NCI-H2227 (cell line): Measurements from ENCODE around the gene GRIA3.

Experiments used
- DNase-seq: peaks from one replicate; lab custom pipeline; 2025; ENCODE audit not compliant: unreplicated experiment; lab: John Stamatoyannopoulos, UW

The GRIA3 gene

DNA sequence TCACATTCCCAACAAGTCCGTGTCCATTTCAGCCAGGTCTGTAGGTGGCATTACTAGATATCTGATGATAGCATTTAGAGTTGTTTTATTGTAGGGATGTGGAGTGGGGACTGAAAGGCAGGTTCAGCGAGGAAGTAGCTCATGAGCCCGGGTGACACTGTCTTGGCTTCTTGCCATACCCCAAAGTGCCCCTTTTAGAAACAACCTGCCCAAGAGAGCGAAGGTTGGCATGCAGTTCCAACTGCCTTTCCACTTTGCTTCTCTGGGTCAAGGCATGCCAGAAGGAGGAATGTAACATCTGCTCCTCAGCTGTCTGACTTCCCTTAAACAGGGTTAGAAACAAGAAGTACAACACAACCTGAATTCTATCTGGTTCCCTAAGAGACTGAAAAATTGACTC is 9.0 kb downstream of the GRIA3 start:
- no peak for DNase-seq

DNA sequence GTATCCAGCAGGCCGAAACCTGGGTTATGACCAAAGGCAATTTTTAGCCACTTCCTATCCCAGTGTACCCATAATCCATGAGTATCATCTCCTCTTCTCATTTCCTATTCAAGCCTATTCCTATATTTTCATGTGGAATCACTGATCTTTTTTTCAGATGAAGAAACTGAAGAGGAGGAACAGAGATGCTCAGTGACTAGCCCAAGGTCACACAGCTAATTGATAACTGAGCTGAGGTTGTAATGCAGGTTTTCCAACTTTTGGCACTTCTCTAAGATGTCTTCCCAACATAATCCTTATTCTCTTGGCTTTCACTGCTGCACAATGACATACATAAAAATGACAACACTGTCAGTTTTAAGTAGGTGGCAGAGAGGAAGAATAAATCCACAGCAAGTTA is 15.3 kb downstream of the GRIA3 start:
- no peak for DNase-seq

DNA sequence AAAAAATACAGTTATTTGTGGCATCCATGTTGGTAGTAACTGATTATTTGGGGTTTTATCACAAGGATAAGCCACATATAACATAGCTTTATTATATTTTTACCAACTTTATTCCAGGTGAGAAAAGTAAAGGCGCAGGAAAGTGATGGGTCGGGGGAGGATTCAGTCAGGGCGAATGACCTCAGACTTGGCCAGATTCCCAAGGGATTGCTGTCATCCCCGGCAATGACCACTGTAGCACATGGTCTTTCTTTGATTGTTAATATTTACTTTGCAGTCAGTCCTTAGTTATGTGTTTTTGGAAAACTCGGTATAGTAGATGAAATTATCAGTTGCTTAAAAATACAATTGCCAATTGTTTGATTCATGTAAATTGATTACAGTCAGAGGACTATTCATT is 17.6 kb downstream of the GRIA3 start:
- DNase-seq: no peak

DNA sequence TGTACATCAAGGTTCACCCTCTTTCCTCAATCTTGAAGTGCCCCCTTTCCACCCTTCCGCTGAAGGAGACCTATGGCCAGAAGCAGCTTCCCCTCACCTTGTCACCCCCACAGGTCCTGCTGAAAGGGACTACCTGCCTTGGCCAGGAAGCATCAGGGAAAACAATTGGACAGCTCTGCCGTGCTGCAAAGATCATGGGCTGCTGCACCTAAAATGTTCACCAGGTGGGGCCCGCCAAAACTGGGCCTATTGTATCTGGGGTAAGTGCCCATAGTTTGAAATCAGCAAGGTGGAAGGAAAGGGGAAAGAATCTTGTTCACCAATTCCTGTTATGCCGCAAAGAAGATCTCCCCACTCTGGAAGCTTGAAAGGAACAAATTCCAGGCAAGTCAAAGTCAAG is 18.4 kb downstream of the GRIA3 start:
- DNase-seq: no peak

DNA sequence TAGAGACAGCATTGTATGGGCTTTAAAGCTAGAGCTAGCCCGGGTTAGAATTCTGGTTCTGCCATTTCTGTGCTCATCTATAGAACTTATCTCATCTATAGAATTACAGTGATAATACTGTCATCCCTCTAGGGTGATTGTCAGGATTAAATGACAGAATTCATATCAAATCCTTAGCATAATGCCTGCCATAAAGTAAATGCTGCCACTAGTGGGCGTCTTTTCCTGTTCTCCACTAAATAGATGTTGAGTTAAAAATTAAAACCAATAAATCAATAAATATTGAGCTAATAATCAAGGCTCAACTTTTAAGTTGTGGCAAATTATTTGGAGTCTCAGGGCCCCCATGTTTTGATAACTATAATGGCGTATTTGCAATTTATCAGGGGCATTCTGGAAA is 19.7 kb downstream of the GRIA3 start:
- no peak for DNase-seq

DNA sequence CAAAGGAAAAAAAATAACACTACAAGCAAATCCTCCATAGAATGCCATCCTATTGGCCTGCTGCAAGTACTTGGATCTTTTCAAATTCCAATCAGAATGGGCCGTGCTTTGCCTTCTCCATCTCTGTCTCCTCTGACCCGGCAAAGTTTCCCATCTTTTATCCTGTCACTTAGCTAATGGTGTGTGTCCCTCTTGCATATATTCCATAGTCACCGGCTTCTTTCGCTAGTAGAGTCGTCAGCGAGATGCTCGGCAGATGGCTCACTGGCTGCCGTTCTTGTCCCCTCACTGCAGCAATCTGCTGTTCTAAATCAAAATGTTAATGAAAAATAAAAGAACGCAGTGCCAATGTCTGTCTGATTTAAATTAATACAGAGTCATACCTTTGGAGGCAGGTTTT is 22.1 kb downstream of the GRIA3 start:
- DNase-seq: no peak

DNA sequence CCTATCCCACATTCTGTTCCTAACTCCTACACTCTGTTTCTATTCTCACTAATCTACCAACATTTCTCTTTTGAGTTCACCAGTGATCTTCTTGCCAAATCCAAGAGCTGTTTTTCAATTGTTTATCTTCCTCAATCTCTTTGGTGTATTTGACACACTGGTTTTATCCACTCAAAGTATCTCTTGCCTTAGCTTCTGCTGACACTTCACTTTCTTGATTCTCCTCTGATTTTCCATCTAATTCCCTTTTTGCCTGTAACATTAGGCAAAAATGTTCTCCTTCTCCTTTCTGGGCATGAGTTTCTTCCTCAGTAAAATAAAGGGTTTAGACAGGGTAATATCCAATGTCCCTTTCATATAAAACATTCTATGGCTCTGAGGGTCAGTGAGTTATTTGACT is 26.2 kb downstream of the GRIA3 start:
- DNase-seq: no peak

DNA sequence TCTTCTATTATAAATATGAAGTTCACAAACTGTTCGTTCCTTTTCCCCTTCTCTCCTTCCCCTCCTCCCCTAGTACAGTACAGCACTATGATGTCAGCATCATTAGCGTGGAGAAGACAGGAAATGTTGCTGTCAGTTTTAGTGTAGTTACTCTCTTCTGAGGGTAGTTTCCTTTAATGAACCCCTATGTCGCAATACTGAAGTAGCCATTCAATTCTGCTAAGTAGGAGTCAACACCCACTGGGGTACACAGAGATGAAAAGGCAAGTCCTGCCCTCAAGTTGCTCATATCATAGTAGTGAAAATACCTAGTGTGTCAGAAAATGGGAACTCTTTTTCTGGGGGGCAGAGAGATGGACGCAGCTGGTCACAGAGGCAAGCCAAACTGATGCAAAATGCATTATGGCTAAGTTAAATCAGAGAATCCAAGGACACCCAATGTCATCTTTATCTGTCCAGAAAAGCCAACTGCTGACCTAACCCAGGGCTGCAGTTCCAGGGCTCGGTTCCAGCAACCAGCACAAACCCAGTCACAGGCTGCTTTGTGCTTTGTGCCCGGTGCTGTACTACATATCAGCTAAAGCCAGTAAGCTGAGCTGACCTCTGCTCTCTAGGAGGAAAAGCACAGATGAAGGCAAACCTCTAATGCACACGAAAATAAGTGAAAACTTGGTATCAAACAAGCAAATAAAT is 31.5 kb downstream of the GRIA3 start:
- no peak for DNase-seq

DNA sequence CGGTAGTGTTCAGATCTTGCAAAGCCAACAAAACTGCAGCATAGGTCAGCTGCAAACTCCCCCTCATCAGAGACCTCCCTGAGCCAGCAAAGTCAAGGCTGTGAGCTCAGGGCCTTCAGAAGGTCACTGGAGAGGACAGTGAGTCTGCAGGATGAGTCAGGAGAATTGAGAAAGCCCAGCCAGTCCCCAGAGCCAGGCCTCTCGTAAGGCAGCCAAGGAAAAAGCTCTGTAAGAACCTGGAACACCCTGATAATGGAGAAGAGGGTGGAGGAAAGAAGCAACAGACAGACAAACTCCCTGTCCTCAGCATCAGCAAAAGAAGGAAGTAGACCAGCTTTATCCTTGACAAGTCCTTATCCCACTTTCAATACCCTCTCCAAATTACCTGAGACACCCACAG is 33.0 kb downstream of the GRIA3 start:
- no peak for DNase-seq

DNA sequence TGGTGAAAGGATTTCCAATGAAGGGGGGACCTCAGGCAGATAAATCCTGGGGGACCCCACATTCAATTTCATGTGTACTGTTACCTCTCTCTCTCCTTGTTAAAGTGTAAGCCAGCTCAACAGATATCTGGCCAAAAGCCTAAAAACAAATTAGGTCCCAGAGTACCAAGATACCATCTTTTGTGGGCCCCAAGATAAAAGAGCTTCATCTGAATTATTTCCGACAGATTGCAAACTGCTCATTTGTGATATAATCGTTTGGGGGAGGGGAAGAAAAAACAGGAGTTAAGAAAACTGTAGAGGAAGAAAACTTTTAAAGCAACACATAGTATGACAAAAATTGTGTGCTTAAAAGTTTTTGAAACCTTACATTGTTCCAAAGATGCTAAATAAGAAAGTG is 33.6 kb downstream of the GRIA3 start:
- no peak for DNase-seq

DNA sequence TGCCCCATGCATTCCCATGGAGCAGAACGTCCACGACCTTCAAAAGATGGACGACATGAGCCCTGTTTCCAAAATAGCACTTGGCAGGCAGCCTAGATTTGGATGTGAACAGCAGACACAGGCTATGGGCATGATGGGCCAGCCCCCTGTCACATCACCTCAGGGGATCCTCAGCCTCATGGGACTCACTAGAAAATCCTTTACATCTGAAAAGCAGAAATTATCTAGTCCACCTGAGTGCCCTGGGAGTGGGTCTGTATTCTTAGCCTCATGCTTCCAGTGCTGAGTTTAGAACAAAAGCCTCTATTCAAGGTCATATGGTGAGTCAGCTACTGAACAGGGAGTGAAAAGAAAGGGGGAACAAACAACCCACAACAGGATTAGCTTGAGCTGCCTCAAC is 35.8 kb downstream of the GRIA3 start:
- DNase-seq: no peak

DNA sequence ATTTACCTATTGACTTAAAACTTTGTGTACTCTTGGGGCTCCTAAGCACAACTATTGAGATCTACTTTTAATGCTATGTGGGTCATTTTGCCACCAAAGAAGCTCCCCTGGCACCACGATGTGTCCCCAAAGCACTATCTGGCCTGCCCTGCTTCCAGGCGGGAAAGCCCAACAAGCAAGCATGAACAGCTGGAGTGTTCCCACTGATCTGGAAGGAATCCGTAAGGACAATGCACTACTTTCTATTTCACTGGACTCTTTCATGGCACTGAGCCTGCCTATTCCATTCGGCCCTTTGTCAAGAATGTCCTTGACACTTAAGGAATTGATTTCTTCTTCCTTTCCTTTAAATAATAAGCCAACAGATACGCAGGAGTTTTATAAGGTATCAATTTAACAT is 38.8 kb downstream of the GRIA3 start:
- no peak for DNase-seq

DNA sequence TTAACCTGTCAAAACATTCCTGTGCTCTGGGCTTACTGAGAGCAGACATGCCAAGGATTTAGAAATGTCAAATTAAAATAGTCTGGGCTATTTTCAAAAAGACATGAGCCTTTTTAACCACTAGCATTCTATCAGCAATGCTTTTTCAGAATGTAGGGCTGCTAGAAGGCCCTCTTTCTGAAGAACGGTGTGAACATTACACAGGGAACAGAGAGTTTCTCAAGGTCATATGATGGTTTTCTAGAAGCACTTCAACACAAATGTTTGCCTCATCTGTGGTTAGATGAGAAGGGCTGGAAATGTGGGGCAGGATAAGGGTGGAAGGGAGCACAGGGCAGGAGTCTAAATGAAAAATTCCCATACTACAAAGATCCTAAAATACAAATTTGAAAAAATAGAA is 39.3 kb downstream of the GRIA3 start:
- DNase-seq: no peak

DNA sequence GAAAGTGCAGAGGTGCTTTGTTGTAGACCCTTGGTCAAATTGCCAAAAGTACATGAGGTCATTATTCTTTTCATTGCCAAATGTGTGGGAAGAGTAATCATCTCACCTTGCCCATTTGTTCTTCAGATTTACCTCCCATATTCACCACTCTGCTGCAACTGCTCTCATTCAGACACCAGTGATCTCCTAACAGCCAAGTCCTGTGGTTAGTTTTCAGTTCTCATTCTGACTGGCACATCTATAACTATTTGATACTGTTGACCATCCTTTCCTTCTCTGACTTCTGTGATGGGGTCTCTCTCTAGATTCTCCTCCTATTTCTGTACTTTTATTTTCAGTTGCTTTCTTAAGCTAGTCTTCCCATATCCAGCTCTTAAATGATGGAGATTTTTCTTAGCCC is 39.8 kb downstream of the GRIA3 start:
- DNase-seq: no peak

DNA sequence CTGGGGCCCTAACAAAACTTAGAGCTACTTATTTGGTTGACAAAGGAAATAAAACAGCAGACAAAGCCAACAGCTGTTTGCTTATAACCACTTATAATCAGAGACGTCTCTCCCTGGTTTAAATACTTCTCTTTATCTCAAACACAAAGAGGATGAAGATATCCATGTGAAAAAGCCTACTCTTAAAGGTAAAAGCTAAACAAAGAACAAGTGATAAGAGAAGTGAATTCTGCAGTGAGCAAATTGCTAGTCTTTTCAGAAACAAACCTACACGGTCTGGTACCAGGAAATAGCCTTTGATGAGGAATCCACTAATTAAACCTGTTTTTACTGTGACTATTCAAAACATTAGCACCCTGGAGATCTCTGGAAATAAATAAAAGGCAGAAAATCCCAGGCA is 46.7 kb downstream of the GRIA3 start:
- DNase-seq: no peak

DNA sequence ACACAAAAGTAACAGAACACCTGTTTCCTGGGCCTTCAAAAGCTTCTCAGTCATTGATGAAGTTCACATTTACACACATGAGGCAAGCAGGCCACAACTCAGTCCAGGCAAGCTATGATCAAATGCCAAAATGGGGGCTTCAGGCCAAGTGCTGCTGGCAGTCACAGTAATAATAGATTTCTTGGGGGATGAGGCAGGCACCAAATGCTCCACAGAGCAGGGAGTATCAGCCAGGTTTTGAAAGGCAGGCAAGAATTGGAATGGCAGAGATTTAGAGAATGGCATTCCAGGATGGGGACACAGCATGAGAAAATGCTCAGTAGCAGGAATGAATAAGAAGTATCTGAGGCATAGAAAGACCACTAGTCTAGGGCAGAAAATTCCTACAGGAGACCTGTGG is 52.8 kb downstream of the GRIA3 start:
- no peak for DNase-seq

DNA sequence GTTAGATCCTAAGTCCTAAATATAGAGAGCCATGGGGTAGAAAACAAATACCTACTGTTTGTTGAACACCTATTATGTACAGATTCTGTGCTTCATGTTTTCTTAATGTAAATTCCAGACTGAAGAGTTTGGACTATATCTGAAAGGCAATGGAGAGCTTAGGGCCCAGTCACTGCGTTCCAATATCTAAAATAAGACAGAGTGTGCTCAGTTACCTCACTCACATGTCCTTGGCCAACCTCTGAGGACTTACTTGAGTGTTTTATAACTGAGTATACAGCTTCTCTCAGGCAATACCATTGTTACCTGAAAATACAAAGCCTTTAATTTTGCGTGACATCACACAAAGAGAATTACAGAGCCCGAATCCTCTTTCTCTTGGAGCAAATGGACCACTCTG is 53.2 kb downstream of the GRIA3 start:
- no peak for DNase-seq

DNA sequence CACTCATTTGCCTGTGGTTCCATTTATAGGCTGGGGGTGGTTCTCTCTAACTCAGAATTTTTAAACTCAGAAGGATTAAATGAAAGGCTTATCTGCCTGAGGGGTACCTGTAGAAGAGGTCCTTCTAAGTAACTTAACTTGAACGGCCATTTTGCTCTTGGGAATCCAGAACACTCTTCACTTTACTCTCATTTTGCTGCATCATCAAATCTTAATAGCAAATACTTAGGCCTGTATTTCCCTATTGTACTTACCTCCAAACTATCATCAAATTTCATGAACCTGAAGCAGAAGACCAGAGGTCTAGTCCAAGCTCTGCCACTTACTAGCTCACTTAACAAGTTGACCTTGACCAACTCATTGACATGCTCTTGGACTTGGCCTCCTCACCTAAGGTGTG is 70.4 kb downstream of the GRIA3 start:
- no peak for DNase-seq

DNA sequence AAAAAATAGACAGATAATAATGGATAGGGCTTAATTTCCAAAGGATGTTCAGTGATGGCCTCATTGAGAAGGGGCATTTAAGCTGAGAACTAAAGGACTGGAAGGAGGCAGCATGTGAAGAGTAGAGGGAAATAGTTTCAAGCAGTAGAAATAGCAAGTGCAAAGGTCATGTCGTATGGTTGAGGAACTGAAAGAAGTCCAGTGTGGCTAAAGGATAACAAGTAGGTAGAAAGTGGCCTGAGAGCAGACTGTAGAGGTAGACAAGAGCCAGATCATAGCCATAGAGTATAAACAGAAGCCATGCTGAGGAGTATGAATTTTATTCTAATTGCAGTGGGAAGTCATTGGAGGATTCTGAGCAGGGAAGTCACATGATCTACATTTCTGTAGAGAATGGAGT is 72.3 kb downstream of the GRIA3 start:
- no peak for DNase-seq

DNA sequence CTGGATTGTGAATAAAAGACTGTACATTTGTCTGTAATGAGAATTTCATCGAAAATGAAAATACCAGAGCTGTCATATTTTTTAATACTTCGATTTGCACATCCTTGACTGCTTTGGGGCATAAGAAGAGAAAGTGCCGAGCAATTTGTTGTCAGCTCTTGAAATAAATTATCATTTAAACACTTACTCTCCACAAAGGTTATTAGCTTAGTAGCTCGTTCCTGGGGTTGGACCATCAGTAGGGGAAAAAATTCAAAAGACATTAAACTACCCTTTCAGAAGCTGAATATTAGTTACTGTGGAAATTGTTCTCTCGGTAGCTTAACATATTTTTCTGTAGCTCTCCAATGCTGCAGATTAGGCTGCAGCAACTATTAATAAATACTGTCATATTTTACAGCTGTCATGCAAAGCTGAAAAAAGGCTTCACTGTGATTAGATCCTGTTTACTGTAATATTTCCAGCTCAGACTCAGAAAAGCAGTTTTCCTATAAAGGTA is 76.9 kb downstream of the GRIA3 start:
- no peak for DNase-seq

DNA sequence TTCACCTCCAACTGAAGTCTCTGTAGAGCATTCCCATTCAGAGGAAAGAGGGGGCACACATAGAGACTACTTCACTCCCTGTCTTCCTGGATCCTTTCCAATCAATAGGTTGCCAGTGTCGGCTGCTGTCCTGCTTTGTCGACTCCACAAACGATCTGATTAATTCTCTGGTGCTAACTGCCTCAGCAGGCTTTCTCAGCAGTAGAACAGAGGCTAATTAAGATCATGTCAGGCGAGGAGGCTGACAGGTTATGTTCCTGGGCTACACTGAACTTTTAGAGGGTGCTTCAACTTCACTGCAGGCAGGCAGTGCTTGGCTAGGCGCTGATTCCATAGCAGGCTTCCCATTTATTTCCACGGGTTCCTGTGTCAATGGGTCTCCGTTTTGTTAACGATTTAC is 79.2 kb downstream of the GRIA3 start:
- DNase-seq: no peak

DNA sequence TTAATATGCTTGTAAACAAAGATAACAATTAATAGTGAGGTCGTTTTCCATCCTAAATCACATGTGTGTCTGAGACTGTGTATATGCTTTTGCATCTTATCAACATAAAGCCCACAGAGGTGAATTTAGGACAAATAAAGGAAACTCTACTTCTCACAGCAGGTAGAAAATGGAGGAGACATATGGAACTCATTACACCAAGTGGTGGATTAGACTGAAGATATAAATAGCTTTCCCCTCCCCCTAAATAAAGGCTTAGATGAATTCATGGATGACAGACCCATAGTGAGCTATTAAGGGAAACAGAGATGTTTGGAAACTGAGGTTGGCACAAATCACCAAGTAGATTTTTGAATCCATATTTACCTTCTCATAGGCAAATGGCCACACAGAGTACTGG is 79.7 kb downstream of the GRIA3 start:
- no peak for DNase-seq

DNA sequence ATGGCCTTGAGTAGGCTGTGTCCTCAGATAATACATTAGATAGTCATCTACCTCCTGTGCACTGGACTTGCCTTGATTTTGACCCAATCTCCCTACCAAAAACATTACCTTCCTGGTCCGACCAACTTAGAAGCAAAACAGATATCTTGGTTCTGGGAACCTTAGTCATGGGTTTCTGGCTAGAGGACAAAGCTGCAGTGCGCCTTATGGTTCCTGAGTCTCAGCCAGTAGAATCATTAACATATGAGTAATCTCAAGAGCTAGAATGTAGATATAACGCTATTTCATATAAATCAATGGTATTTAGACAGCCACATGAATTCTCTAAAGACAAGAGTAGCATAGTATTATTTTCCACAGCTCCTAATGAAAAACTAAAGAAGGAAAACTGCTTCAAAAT is 83.1 kb downstream of the GRIA3 start:
- DNase-seq: no peak

DNA sequence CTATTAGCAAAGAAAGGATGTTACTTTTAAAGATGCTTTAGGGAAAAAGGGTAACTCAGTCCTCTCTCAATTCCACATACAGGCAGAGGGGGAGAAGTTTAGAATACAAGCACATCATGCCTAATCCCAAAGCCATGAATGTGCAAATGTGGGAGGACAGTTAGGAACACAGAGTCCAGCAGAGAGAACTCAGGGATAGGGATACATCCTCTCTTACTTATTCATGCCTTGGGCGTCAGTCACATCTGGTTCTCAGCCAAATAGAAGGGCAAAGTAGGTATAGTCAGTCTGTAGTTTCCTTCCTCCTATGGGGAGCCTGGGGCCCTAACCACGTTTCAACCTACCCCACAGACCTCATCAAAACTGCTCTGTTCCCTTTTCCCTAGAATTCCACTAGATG is 87.8 kb downstream of the GRIA3 start:
- no peak for DNase-seq
